ENCODE measurements around the gene SAV1.
"Not testable (repeated sequence)": the region's sequence is repeated elsewhere in the genome, so short reads cannot be mapped to it uniquely, and the experiment has no call there.

DNA sequence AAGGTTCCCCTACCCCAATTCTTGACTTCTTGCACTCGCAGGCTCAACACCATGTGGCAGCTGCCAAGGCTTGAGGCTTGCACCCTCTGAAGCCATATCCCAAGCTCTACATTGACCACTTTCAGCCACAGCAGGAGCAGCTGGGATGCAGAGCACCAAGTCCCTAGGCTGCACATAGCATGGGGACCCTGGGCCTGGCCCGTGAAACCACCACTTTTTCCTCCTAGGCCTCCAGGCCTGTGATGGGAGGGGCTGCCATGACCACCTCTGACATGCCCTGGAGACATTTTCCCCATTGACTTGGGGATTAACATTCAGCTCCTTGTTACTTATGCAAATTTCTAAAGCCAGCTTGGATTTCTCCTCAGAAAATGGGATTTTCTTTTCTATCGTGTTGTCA is 26.2 kb upstream of the SAV1 start:
- TF ChIP-seq, protein P1, sequence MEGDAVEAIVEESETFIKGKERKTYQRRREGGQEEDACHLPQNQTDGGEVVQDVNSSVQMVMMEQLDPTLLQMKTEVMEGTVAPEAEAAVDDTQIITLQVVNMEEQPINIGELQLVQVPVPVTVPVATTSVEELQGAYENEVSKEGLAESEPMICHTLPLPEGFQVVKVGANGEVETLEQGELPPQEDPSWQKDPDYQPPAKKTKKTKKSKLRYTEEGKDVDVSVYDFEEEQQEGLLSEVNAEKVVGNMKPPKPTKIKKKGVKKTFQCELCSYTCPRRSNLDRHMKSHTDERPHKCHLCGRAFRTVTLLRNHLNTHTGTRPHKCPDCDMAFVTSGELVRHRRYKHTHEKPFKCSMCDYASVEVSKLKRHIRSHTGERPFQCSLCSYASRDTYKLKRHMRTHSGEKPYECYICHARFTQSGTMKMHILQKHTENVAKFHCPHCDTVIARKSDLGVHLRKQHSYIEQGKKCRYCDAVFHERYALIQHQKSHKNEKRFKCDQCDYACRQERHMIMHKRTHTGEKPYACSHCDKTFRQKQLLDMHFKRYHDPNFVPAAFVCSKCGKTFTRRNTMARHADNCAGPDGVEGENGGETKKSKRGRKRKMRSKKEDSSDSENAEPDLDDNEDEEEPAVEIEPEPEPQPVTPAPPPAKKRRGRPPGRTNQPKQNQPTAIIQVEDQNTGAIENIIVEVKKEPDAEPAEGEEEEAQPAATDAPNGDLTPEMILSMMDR (IDR thresholded peaks at IDR 0.05), result not testable (repeated sequence)
- not testable (repeated sequence) for TF ChIP-seq POLR2AphosphoS5, POLR2A (IDR thresholded peaks at IDR 0.05)
